Measurements from ENCODE around the gene THAP12.
"Not testable (repeated sequence)": the region's sequence is repeated elsewhere in the genome, so short reads cannot be mapped to it uniquely, and the experiment has no call there.

THAP12 gene

GRCh38 chr11:76380977-76381719, at the start of gene THAP12, which contains the start of gene GVQW3:
TSS of gene THAP12 (minus strand) at chr11:76381132. CDS start at chr11:76380836, 296 bp downstream.
TSS of gene GVQW3 (plus strand) at chr11:76381323. CDS start at chr11:76381829, 506 bp downstream.
- peak; percentile 100 for DNase-seq

GRCh38 chr11:76426660-76427059, 45.7 kb upstream of the THAP12 start:
- no peak for DNase-seq

- DNase-seq = no peak
Observed at GRCh38 chr11:76424891-76425290, 44.0 kb upstream of the THAP12 start.

- DNase-seq = no peak
Observed at GRCh38 chr11:76424379-76424778, 43.4 kb upstream of the THAP12 start.

GRCh38 chr11:76419896-76420295, 39.0 kb upstream of the THAP12 start:
- DNase-seq = peak; percentile 75

GRCh38 chr11:76415073-76415472, 34.1 kb upstream of the THAP12 start:
- DNase-seq = peak; percentile 45

GRCh38 chr11:76410851-76411357, 30.0 kb upstream of the THAP12 start:
- peak; percentile 45 for DNase-seq

- DNase-seq = peak; percentile 91
Observed at GRCh38 chr11:76408171-76408965, 27.4 kb upstream of the THAP12 start.

- DNase-seq = no peak
Observed at GRCh38 chr11:76406359-76406758, 25.4 kb upstream of the THAP12 start.

- not testable (repeated sequence) for DNase-seq
Observed at GRCh38 chr11:76401484-76401883, 20.6 kb upstream of the THAP12 start.

- DNase-seq = no peak
Observed at GRCh38 chr11:76400967-76401366, 20.0 kb upstream of the THAP12 start.

- DNase-seq = no peak
Observed at GRCh38 chr11:76397383-76397782, 16.5 kb upstream of the THAP12 start.

GRCh38 chr11:76395296-76395695, 14.4 kb upstream of the THAP12 start:
- no peak for DNase-seq

- DNase-seq = no peak
Observed at GRCh38 chr11:76394411-76394810, 13.5 kb upstream of the THAP12 start.

- no peak for DNase-seq
Observed at GRCh38 chr11:76392870-76393269, 11.9 kb upstream of the THAP12 start.

GRCh38 chr11:76391811-76392475, 11.0 kb upstream of the THAP12 start:
- DNase-seq = no peak

GRCh38 chr11:76391021-76391420, 10.1 kb upstream of the THAP12 start:
- peak; percentile 23 for DNase-seq

GRCh38 chr11:76388408-76388807, 7.5 kb upstream of the THAP12 start:
- DNase-seq = no peak

GRCh38 chr11:76385903-76386302, 5.0 kb upstream of the THAP12 start:
- DNase-seq = no peak

GRCh38 chr11:76382209-76382608, 1.3 kb upstream of the THAP12 start:
- DNase-seq = no peak

- peak; percentile 88 for DNase-seq
Observed at GRCh38 chr11:76380159-76380976, 564 bp downstream of the THAP12 start.

- DNase-seq = no peak
Observed at GRCh38 chr11:76379807-76380158, 1.1 kb downstream of the THAP12 start.
